ENCODE measurements around the gene MARK3.

MARK3 gene

DNA sequence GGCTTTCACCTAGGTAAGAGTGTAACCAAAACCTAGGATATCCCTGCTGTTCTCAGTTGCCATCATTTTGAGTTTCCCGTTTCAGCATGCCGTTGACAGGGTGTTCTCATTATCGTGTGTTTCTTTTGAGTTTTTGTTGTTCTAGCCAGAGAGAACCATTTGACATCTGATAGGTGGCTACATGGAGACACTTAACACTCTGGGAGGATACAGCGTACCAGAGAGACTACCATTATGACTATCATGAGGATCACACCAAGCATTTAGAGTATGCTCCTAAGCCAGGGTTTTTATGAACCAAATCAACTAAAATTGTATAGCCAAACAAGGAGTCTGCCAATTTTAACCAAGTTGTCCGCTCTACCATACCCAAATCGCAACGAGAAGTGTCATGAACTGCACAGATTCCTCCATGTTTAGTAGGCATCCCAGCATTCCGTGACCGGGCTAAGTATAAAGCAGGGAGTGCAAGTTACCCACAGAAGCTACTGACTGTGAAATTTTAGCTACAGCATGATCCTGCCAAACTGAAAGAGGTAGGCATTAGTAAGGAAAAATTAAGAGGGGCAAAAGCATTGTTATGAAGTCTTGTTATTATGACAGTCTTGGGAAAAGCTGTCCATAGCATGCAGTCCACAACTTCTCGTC lies 48.8 kb downstream of the MARK3 start:
- no peak for DNase-seq (ENCODE audit: low spot score)

DNA sequence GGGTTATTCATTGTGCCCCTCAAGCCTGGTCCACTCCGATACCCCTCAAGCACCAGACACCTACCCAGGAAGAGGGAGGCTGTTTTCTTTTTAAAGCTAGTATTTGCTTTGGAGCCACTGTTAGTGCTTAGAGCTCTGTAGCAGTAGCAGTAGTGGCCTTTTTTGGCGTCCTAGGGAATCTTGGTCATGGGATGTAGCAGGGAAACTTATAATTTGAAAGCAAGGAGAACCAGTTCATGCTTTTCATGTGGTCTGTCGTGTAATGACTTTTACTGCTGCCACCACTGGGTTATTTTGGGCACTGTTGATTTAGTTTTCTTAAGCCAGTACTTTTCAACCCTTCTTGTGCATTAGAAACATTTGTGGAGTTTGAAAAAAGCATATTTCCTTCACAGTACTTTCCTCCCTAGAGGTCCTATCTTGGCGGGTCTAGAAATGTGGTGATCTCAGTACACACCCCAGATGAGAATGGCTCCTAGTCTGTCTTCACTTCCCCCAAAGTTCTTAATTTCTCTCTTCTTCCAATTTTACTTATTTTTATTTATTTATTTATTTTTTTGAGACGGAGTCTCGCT lies 49.7 kb downstream of the MARK3 start:
- DNase-seq (ENCODE audit: low spot score), result no peak

DNA sequence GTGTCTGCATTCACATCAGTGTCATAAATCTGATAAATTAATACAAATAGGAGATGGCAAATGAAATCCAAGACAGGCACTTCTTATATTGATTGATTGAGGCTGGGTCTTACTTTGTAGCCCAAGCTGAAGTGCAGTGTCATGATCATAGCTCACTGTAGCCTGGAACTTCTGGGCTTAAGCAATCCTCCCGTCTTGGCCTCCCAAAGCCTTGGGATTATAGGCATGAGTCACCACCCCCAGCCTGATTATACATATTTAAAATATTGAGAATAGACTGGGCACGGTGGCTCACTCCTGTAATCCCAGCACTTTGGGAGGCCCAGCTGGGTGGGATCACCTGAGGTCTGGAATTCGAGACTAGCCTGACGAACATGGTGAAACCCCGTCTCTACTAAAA lies 51.3 kb downstream of the MARK3 start:
- no peak for DNase-seq (ENCODE audit: low spot score)

DNA sequence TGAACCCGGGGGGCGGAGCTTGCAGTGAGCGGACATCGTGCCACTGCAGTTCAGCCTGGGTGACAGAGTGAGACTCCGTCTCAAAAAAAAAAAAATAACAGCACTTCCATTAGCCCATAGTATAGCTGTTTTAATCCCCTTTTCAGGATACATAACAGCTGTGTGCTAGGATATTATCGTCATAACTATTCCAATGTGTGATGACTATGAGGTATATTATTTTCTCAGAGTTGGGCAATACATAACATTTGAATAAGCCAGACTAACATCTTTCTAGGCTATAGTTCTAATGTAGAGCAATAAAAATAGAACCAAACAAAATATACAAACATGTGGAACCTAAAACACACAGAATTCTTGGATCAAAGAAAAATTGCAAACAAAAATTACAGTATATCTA lies 57.1 kb downstream of the MARK3 start:
- no peak for DNase-seq (ENCODE audit: low spot score)

DNA sequence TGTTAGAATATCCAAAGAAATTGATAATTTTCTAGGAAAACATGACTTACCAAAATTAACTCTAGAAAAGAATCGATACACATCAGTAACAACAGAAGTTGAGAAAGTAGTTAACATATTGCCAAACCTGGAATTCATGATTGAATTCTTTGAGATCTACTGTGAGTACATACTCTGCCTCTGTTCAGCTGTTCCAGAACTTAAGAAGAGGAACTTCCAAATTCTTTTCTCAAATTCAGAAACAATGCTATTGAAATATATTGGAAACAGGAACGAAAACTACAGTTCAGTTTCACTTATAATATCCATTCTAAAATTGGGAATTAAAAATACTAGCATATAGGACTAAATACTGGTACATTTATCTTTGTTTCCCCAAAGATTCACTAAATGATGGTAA lies 57.9 kb downstream of the MARK3 start:
- no peak for DNase-seq (ENCODE audit: low spot score)

DNA sequence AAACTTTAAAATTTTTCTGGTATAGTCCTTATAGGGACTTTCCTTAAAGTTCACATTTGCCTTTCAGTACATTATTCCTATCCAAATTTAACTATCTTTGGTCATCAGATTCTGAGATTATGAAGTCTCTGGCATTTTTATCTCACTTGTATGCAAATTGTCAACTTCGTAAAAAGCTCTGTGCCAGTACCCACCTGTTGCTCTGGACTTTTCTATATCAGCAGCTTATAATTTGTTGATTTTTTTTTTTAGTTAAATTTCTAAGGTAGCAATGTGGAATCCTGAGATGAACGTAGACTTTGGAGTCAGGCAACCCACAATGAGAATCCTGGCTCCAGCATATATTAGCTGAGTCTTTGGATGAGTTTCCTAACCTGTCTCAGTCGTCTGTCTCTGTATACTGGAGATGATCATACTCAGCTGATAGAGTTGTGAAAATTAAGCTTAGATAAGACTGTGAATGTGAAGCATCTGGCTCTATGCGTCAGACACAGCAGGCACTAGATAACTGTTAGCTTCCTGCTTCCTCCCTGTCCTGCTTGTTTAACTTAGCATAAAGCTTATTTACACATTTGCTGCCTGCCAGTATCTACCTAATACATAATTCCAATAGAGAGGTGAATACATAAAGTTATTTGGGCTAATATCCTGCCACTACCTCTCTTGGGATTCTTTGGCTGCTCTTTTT lies 59.8 kb downstream of the MARK3 start:
- DNase-seq (ENCODE audit: low spot score), result no peak

DNA sequence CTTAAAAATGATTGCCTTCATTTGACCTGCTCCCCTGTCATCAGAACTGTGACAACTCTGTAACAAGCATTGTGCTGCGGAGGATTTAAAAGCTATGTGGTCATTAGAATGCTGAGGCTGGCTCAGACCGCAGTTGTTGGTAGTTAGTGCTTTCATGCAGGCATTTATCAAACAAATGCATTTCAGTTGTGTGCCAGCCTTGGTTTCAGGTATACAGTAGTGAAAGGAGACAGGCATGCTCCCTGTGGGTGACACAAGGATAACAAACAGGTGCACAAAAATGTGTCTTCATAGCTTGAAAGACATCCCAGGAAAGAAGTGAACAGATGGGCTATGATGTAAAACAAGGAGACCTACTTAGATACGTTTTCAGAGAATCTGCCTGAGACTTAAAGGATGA lies 60.6 kb downstream of the MARK3 start:
- no peak for DNase-seq (ENCODE audit: low spot score)

DNA sequence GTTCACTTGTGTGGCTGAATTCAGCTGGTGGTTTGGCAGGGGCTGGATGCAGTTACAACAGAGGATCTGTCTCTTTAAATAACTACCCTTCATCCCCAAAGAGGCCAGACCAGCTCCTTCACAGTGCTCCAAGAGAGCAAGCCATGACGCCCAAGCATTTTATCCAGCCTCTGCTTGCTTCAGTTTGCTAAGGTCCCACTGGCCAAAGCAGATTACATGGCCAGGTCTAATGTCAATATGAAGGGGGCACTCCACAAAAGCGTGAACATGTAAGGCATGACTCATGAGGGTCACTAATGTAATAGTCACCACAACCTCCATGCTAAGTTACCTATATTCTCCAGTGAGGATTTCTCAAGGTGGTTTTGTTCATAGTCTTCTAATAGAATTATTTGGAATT lies 62.9 kb downstream of the MARK3 start:
- DNase-seq (ENCODE audit: low spot score), result no peak

DNA sequence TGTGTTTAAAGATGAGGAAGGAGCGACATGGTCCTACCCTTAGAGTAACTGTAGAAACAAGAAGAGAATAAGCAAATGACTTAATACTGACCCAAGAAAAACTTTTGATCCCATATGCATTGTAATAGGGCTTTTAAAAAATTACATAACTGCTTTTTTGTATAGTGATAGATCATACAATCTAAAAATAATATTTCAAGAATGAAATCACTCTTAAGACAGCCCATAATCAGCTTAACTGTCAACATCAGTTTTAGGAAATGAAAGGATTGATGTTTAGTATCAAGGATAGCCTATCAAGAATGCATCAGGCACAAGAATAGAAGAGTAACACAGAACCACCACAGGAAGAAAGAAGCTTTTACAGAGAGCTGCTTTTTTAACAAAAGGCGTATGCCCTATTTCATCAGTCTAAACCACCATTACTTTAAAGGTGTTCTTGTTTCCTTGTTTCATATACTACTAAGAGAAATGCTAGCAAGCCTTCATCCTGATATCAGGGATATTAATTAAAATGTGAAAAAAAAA lies 64.5 kb downstream of the MARK3 start:
- no peak for DNase-seq (ENCODE audit: low spot score)

DNA sequence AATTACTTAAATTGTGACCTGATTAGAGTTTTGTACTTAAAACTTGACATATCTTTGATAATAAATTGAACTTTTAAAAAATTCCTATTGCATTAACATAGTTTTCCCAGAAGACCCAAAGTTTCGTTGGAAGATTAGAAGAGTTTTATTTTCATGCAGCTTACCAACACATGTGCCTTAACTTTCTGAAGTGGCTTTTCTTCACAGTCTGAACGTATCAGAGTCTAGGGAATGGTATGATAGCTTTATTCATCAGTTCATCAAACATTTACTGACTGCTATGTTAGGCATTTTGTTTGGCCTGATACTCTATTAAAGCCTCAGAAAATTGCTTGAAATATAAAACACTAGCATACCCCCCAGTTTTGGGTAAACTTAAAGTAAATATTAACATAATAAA lies 65.2 kb downstream of the MARK3 start:
- DNase-seq (ENCODE audit: low spot score), result no peak

DNA sequence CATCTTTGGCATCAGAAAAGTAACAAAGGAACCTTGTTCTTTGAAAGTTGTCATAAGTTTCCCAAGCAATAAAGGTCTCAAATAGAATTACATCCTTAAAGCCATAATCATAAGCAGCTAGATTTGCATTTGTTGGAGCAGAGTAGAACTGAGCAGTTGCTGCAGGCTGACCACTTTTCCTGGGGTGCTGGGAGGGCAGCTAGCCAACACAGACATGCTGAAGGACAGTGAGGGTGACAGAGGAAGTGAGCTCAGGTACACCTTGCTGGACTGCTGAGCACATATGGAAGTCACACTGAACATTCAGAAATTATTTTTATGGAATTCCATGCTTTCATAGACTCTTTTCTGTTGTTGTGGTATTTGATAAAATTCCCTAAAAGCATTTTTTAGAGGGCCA lies 66.2 kb downstream of the MARK3 start:
- DNase-seq (ENCODE audit: low spot score), result no peak

DNA sequence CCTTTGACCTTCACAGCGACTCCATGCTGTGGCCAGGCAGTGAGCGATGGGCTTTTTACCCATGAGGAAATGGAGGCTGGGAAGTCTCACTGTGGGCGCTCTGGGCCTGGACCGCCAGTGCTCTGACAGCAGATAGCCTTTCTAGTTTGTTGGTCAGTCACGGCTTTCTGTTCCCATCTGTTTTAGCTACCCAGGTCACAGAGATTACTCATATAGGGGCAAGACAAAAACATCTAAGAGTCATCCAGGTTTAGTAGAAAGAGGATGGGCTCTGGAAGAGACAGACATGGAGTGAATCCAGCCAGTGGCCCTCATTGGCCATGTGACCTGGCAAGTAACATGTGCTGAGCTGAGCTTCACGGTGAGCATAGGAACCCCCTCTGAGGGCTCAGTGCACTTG lies 68.6 kb downstream of the MARK3 start:
- no peak for DNase-seq (ENCODE audit: low spot score)

DNA sequence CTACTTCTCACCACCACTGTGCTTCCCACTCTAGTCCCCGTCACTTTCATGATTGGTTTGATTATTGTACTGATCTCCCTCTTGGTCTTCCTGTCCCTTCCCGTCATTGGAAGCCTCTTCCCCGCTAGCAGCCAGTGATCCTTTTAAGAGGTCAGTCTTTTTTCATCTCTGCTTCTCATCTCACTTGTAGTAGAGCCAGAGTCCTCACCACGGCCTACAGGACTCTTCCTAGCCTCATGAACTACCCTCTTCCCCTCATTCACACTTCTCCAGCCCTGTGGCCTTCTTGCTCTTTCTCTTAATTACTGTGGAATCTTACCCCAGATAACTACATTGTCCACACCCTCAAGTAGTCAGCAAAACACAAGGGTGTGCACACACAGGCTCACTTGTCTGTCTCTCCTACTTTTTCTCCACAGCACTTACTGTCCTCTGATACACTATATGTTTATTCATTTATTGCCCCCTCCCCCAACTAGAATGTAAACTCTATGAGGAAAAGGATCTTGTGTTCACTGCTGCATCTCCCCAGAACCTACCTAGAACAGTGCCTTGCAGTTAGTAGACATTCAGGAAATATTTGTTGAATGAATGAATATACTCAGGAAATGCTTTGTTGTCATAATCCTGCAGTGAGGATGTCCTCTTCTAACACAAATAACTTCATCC lies 71.1 kb downstream of the MARK3 start:
- no peak for DNase-seq (ENCODE audit: low spot score)

DNA sequence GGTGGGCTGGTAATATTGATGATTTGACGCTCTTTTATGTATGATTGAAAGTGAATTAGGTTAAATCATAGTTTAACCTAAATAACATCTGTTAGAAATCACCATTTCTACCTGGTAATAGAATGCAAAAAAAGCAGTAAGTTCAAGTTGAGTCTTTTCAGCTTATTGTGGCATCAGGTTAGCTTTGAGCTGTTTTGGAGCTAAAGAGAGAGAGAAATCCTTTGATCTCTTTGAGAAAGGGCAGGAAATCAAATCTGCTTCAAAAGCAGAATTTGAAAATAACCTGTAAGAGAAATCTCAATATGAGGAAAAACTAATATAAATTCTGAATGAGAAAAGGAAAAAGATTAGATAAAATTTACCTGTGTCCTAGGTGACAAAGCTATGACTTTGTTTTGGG lies 75.2 kb downstream of the MARK3 start:
- DNase-seq (ENCODE audit: low spot score), result no peak

DNA sequence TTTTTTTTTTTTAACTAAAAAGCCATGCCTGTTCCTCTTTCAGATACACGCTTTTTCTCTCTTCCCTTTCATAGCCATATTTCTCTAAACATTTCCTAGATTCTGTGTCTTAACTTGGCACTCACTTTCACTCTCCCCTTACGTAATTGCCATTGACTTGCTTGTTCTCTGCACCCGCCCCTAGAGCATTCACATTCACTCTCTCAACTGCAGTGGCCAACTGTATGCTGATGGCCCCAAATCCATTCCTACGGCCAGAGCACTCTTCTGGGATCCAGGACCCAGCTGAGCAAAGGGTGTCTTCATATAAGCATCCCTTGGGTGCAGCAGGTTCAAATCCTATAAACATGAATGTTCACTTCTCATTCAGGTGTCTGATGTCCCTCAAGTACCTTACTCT lies 77.9 kb downstream of the MARK3 start:
- no peak for DNase-seq (ENCODE audit: low spot score)

DNA sequence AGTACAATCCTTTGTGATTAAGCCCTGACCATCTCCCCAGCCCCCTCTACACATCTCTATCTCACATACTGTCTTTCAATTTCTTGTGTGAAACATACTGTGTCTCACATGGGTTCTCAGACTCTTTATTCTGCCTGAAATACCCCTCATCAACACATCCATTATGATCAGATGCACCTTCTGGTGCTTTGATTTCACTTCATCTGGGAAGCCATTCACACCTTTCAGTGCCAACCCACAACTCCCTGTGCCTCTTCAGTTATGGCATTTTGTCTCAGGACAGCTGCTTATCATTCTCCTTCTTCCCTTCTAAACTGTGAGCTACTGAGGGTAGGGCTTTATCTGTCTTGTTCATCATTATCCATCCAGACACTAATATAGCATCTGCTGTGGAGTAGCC lies 78.6 kb downstream of the MARK3 start:
- no peak for DNase-seq (ENCODE audit: low spot score)

DNA sequence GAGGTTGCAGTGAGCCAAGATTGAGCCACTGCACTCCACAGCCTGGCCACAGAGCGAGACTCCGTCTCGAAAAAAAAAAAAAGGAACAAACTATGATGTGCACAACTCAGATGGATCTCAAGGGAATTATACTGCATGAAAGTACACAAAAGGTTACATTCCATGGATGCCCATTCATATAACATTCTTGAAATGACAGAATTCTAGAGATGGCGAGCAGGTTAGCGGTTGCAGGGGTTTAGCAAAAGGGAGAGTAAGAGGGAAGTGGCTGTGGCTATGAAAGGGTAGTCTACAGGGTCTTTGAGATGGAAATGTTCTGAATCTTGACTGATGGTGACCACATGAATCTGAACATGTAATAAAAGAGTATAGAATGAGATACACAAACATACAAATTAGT lies 87.7 kb downstream of the MARK3 start:
- no peak for DNase-seq (ENCODE audit: low spot score)

DNA sequence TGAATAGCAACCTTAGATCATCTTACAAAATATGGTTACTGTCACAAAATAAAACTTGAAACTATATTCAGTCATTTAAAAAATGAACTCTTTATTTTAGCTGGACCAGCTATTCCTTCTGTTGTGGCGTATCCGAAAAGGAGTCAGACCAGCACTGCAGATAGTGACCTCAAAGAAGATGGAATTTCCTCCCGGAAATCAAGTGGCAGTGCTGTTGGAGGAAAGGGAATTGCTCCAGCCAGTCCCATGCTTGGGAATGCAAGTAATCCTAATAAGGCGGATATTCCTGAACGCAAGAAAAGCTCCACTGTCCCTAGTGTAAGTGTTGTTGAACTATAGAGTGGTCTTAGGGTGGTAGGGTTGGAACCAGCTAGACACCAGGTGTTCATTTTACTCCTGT lies 89.7 kb downstream of the MARK3 start:
- DNase-seq (ENCODE audit: low spot score), result no peak

DNA sequence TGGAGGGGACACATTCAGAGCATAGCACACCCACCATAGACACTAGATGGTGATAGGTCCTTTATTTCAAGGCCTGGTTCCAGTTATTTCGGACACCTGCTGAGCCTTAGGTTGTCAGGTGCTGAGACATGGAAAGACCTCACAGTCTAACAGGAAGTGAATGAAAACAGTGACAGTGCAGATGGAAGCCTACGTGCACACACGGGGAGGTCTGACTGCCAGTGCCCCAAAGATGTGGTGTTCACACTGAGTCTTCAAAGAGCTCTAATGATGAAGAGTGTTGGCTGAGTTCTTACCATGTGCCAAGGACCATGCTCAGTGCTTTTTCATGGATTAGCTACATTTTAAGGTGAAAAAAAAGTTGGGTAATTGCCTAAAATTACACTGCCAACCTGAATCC lies 90.8 kb downstream of the MARK3 start:
- no peak for DNase-seq (ENCODE audit: low spot score)

DNA sequence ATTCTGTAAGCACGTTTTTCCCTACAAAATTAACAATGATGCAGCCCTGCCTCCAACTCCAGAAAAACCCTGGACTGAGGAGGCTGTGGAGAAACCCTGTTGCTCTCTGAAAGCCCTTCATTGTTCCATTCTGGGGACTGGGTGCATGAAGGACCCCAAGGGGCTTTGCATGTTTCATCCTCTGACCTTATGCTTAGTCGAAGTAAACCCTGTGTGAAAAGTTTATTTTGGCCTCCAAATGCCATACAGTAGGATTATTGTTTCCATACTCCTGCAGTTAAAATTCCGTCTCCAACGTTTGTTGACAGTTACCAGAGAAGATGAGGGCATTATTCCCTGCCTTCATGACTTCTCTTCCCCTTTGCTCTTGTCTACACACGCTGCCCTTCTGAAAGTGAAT lies 91.4 kb downstream of the MARK3 start:
- no peak for DNase-seq (ENCODE audit: low spot score)

DNA sequence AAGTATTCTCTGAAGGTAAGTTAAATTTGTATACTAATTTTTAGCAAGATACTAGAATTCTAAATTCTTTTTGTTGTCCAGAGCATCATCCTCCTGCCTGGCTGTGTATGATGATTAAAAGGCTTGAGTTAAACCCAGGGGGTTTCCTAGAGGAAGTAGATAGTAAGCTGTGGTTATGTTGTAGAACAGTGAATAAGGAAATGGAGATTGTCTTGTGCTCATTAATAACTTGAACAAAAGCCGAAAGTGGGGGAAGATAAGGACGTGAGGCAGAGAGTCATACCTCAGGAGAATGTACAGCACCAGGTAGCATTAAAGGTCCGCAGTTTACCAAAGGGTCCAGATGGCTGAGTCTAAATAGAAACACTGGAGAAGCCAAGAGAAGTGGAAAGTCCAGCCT lies 95.4 kb downstream of the MARK3 start:
- no peak for DNase-seq (ENCODE audit: low spot score)

DNA sequence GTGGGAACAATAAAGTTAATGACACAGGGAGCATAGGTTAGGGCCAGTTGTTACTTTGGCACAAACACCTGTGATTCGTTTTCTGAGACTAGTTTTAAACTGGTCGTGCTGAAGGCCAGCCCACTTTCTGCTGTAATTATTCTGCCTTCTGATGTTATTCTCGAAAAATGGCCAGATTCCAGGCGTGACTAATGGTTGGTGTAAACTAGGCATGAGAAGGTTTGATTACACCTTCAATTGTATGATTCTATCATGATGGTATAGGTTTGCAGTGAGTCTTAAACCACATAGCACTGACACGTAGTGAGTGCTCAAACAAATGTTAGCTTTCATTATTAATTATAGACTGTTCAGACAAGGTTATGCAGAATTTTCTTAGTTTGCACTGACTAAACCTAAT lies 98.4 kb downstream of the MARK3 start:
- DNase-seq (ENCODE audit: low spot score), result no peak

DNA sequence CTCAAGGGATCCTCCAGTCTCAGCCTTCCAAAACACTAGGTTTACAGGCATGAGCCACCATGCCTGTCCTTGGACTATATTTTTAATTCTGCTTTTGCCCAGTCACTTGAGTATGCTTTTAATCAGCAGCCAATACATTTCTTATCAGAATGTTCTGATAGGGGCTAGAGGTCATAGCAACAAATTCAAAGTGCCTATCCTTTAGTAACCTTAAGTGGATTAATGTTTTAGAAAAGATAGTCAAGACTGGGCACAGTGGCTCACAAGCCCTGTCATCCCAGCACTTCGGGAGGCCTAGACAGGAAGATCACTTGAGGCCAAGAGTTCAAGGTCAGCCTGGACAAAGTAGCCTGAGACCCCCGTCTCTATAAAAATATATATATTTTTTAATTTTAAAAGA lies 100.3 kb downstream of the MARK3 start:
- no peak for DNase-seq (ENCODE audit: low spot score)

Measured in SK-N-DZ (cell line).